Measurements from ENCODE around the gene KLHL40.

DNA sequence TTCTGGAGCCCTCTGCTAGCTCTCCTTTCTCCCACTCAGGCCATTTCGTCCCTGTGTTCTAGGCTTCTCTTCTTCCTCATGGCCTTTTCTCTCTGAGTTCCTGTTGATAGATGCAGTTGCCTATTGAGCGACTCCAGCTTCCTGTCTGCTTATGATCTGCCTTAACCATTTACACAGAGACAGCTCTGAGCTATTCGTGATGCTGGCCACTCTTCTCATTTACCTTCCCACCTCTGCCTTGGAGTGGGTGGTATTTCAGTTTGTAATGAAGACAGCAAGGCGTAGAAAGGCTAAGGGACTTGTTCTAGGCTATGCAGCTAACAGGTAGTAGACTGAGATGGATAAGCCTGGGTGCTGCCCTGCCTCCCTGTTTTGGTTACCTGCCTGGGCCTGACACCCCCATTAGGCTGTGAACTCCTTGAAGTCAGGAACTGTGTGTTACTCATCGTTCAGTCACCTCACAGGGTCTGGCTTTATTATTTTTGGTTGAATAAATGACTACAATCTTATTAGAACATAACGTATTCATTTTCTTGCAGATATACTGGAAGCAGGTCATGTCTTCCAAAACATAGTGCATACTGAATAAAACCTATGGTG lies 44.5 kb upstream of the KLHL40 start:
- TF ChIP-seq EZH2 (IDR thresholded peaks at IDR 0.05): no peak
- TF ChIP-seq POLR2AphosphoS5 (IDR thresholded peaks at IDR 0.05; ENCODE audit: borderline replicate concordance, low read depth, low read length): no peak
- no peak for TF ChIP-seq FOXP2 (optimal IDR thresholded peaks at IDR 0.05; ENCODE audit: control extremely low read depth, extremely low read length, insufficient read depth)
